CD14-positive monocyte (primary cell): Measurements from ENCODE around the gene RNASE7. TPM values are rescaled to one million over a fixed set of nuclear protein-coding genes. Genes with fewer than 3 reads are reported as not detected.

Experiments
- DNase-seq, 3 donors: peaks; one replicate each; pipeline ENCODE4 v3.0.0-alpha.2; 2011 to 2022
- H2AFZ ChIP-seq: 2 replicates; pipeline ENCODE4 v1.6.0; 2012; ENCODE audit warnings: mild to moderate bottlenecking, low read depth, low read length, inconsistent platforms; ENCODE audit not compliant: insufficient read depth, poor library complexity, severe bottlenecking
- H3K27ac ChIP-seq, 2 donors: 1 replicate in 1 of 2; 2 replicates in 1 of 2; pipeline ENCODE4 v1.5.1; 2012 to 2013; ENCODE audit warnings: low read length in 2 of 2, control low read depth in 1 of 2, inconsistent platforms in 1 of 2, low read depth in 1 of 2, mild to moderate bottlenecking in 1 of 2
- H3K27me3 ChIP-seq, 2 donors: one replicate each; pipeline versions ENCODE4 v1.6.0 to v1.6.1; 2011 to 2013; ENCODE audit warnings: low read length in 2 of 2; ENCODE audit not compliant: control insufficient read depth in 2 of 2, insufficient read depth in 2 of 2
- H3K36me3 ChIP-seq, 2 donors: replicated peaks in 1 of 2; 1 replicate in 1 of 2; 2 replicates in 1 of 2; pipeline versions ENCODE4 v1.5.1 to v1.6.1; 2012 to 2013; ENCODE audit warnings: low read length in 2 of 2, control low read depth in 1 of 2, inconsistent platforms in 1 of 2, mild to moderate bottlenecking in 1 of 2; ENCODE audit not compliant: insufficient read depth in 2 of 2, control insufficient read depth in 1 of 2
- H3K4me1 ChIP-seq, 2 donors: 1 replicate in 1 of 2; 2 replicates in 1 of 2; pipeline versions ENCODE4 v1.5.1 to v1.6.1; 2012 to 2013; ENCODE audit warnings: low read length in 2 of 2, control low read depth in 1 of 2, inconsistent platforms in 1 of 2, mild to moderate bottlenecking in 1 of 2, moderate library complexity in 1 of 2; ENCODE audit not compliant: insufficient read depth in 2 of 2, control insufficient read depth in 1 of 2
- H3K4me2 ChIP-seq: replicated peaks from 2 replicates; pipeline ENCODE3; 2012; ENCODE audit warnings: low read length, moderate library complexity, mild to moderate bottlenecking; ENCODE audit not compliant: poor library complexity, severe bottlenecking; ENCODE audit errors: extremely low read depth
- H3K4me3 ChIP-seq, 3 experiments: fragments of 200-600 bp in 1 of 3; sonication (generic) in 1 of 3; replicated peaks in 1 of 3; 1 replicate in 2 of 3; 2 replicates in 1 of 3; pipeline ENCODE4 v1.5.1; 2011 to 2013; ENCODE audit warnings: low read length in 3 of 3, mild to moderate bottlenecking in 3 of 3, control low read depth in 2 of 3, low read depth in 2 of 3, inconsistent platforms in 1 of 3, moderate library complexity in 1 of 3
- H3K79me2 ChIP-seq: 2 replicates; pipeline ENCODE4 v1.6.0; 2012; ENCODE audit warnings: mild to moderate bottlenecking, control low read depth, inconsistent platforms, low read length, moderate library complexity; ENCODE audit not compliant: insufficient read depth
- H3K9ac ChIP-seq: 2 replicates; pipeline ENCODE4 v1.6.0; 2017; ENCODE audit warnings: low read length, mild to moderate bottlenecking; ENCODE audit not compliant: insufficient read depth, poor library complexity, severe bottlenecking
- H3K9me3 ChIP-seq, 2 donors: replicated peaks in 1 of 2; 1 replicate in 1 of 2; 2 replicates in 1 of 2; pipeline versions ENCODE4 v1.5.1 to v1.6.1; 2012 to 2013; ENCODE audit warnings: low read length in 2 of 2, control low read depth in 1 of 2; ENCODE audit not compliant: control insufficient read depth in 1 of 2, insufficient read depth in 1 of 2
- H4K20me1 ChIP-seq: 2 replicates; pipeline ENCODE4 v1.6.0; 2012; ENCODE audit warnings: mild to moderate bottlenecking, low read length, control low read depth, moderate library complexity; ENCODE audit not compliant: insufficient read depth
- H3K27ac Mint-ChIP-seq, 7 donors: one replicate each; pipeline ENCODE4 v1.8.0; 2020; ENCODE audit warnings: mild to moderate bottlenecking in 7 of 7, mixed read lengths in 7 of 7, moderate library complexity in 6 of 7, inconsistent platforms in 2 of 7
- H3K27me3 Mint-ChIP-seq, 3 donors: one replicate each; pipeline ENCODE4 v1.8.0; 2021 to 2022; ENCODE audit warnings: low read depth in 3 of 3, mild to moderate bottlenecking in 3 of 3, mixed read lengths in 3 of 3, moderate library complexity in 3 of 3, inconsistent platforms in 1 of 3
- H3K36me3 Mint-ChIP-seq, 2 donors: one replicate each; pipeline ENCODE4 v1.8.0; 2020; ENCODE audit warnings: mixed read lengths in 2 of 2, inconsistent platforms in 1 of 2, mild to moderate bottlenecking in 1 of 2
- H3K4me1 Mint-ChIP-seq: one replicate; pipeline ENCODE4 v1.8.0; 2020; ENCODE audit warnings: mild to moderate bottlenecking, mixed read lengths
- H3K4me3 Mint-ChIP-seq, 2 donors: one replicate each; pipeline ENCODE4 v1.8.0; 2020; ENCODE audit warnings: mild to moderate bottlenecking in 2 of 2, mixed read lengths in 2 of 2, moderate library complexity in 1 of 2
- H3K9me3 Mint-ChIP-seq, 7 donors: one replicate each; pipeline ENCODE4 v1.8.0; 2020 to 2022; ENCODE audit warnings: mixed read lengths in 7 of 7, mild to moderate bottlenecking in 6 of 7, moderate library complexity in 6 of 7, inconsistent platforms in 2 of 7
- WGBS: methylation state at CpG from one replicate; pipeline ENCODE4 v1.1.5; 2013; ENCODE audit warnings: missing lambda C conversion rate; ENCODE audit not compliant: insufficient coverage; 5-methylcytosine and 5-hydroxymethylcytosine counted together
- intact Hi-C, 2 donors: fragments of 100-400 bp; cut with micrococcal nuclease; formaldehyde crosslinking; loops; one replicate each; pipeline versions ENCODE4 v1.15.0 to v1.15.1; 2023
- polyA plus RNA-seq, 3 donors: library from polyadenylated mRNA; depleted of rRNA in 1 of 3; unstranded in 2 of 3; stranded (reverse) in 1 of 3; fragments of 300-500 nt in 2 of 3; fragments of >200 nt in 1 of 3; fragmentation: Illumina TruSeq in 2 of 3; gene quantifications; 1 replicate in 2 of 3; 2 replicates in 1 of 3; pipeline ENCODE4 v1.2.3, GENCODE V29; 2012 to 2021
- TF ChIP-seq, protein P1 (sequence below): fragments of 200-600 bp; IDR thresholded peaks from one replicate; pipeline ENCODE4 v1.8.0; 2022; ENCODE audit warnings: antibody characterized with exemption, mild to moderate bottlenecking

Gene RNASE7
- polyA plus RNA-seq, 3 donors, result not detected

DNA sequence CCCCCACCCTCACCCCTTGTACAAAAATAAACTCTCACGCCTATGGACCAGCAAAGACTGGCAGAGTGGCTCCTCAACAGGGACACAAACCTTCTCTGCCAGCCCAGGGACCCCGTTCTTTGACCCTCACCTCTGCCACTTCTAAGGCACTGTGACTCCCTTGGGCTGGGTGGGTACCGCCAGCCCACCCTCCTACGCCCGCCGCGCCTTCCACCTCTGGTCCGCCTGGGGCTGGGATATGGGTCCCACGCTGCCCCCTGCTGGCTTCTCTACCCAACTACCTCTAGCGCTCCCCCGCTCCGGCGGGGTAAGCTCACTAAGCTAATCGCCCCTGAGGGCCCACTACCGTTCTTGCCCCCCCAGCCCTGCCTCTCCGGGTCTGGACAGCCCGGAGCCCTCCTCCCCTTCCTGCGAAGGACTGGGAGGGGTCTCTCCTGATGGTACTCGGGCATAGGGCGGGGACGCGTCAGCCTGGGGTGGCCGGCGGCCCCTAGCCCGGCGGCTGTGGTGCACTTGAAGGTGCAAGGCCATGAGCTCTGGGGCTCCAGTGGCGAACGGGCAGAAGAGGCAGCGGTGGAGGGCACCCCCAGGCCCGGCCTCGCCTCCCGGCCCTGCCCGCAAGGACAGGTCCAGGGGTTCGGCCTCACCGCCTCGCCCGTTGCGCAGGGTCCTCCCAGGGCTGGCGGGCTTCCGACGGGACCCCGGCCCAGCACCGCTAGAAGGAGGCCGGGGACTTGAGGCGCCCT is 48.2 kb downstream of the RNASE7 start:
- H3K27ac Mint-ChIP-seq, result peak overlapping the region in 5 of 7 donors; percentile 49 to 96 (median 63)
- peaks cover 27 to 38% of the 10 kb centered on the region in 2 donors for H3K4me1 ChIP-seq
- peaks cover 14 to 52% of the 10 kb centered on the region in 2 donors for H3K36me3 ChIP-seq
- peak overlapping the region in 1 of 2 donors; percentile 53 for H3K27ac ChIP-seq
- H2AFZ ChIP-seq, result no peak overlapping the region
- H3K4me1 Mint-ChIP-seq, result peaks cover 34% of the 10 kb centered on the region
- TF ChIP-seq, protein P1, sequence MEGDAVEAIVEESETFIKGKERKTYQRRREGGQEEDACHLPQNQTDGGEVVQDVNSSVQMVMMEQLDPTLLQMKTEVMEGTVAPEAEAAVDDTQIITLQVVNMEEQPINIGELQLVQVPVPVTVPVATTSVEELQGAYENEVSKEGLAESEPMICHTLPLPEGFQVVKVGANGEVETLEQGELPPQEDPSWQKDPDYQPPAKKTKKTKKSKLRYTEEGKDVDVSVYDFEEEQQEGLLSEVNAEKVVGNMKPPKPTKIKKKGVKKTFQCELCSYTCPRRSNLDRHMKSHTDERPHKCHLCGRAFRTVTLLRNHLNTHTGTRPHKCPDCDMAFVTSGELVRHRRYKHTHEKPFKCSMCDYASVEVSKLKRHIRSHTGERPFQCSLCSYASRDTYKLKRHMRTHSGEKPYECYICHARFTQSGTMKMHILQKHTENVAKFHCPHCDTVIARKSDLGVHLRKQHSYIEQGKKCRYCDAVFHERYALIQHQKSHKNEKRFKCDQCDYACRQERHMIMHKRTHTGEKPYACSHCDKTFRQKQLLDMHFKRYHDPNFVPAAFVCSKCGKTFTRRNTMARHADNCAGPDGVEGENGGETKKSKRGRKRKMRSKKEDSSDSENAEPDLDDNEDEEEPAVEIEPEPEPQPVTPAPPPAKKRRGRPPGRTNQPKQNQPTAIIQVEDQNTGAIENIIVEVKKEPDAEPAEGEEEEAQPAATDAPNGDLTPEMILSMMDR, result peak; percentile 74
- no peak overlapping the region for H3K4me2 ChIP-seq
- no peak overlapping the region for H3K9ac ChIP-seq
- H3K79me2 ChIP-seq, result peaks cover 5% of the 10 kb centered on the region
- WGBS, result 96% methylated on average over 44 of the region's 45 CpGs
- H3K4me3 ChIP-seq, result no peak overlapping the region
- intact Hi-C loops, result loop anchor here (2.0 to 10.0 kb wide), 3 partner anchors 76 to 406 kb away; partner anchors contain the start of genes ANG (in 1 of the 2) and RNASE4 (in 1 of the 2)
- peaks cover 12% of the 10 kb centered on the region for H4K20me1 ChIP-seq
- no peaks in the 10 kb centered on the region for H3K9me3 ChIP-seq
- H3K27me3 Mint-ChIP-seq, result peaks cover 0 to 3% (median 3%) of the 10 kb centered on the region in 3 donors
- H3K36me3 Mint-ChIP-seq, result peaks cover 35 to 56% of the 10 kb centered on the region in 2 donors
- peaks cover 0 to 4% (median 2%) of the 10 kb centered on the region in 7 donors for H3K9me3 Mint-ChIP-seq
- DNase-seq, result no peak
- no peak overlapping the region for H3K4me3 Mint-ChIP-seq
- no peaks in the 10 kb centered on the region for H3K27me3 ChIP-seq

DNA sequence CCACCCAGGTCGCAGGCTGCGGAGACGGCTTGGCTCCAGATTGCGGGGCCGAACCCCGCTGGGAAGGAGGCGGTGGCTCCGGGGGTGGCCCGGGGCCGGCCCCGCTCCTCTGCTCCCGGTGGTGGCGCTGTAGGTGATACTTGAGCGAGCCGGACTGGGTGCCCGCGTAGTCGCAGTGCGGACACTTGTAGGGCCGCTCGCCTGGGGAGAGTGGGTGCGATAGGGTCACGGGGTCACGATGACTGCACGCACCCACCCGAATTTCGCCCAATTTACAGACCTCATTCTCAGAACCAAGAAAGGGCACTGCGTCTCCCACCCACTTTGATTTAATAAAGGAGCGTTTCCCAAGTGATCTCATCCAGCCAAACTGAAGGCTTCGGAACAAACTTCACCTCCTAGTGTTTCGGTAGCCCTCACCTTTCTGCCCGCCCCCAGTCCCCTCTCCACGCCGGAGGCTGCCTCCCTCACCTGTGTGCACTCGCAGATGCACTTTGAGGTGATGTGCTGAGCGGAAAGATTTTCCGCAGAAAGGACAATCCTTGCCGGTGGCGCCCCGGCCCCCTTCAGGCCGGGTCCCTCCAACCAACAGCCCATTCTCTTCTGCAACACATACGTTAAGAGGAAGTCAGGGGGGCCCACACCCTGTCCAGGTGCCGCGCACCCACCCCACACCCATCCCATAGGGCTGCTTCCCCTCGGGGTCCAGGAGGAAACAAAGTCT is 48.9 kb downstream of the RNASE7 start:
- Histone ChIP-seq H3K4me1 (peaks cover 20 to 31% of the 10 kb centered on the region in 2 donors), H3K9ac (no peak overlapping the region), H3K27me3 (no peaks in the 10 kb centered on the region), H2AFZ (no peak overlapping the region), H3K36me3 (peaks cover 14 to 44% of the 10 kb centered on the region in 2 donors), H3K27ac (no peak overlapping the region), H4K20me1 (peaks cover 12% of the 10 kb centered on the region), H3K4me3 (no peak overlapping the region), H3K9me3 (no peaks in the 10 kb centered on the region), H3K79me2 (no peaks in the 10 kb centered on the region), H3K4me2 (no peak overlapping the region)
- H3K4me3 Mint-ChIP-seq, result no peak overlapping the region
- WGBS, result 94% methylated on average over 37 of the region's 45 CpGs
- peaks cover 27% of the 10 kb centered on the region for H3K4me1 Mint-ChIP-seq
- no peak for DNase-seq
- TF ChIP-seq, protein P1, result no peak
- H3K27me3 Mint-ChIP-seq, result no peaks in the 10 kb centered on the region
- peak overlapping the region in 5 of 7 donors; percentile 23 to 87 (median 59) for H3K27ac Mint-ChIP-seq
- H3K36me3 Mint-ChIP-seq, result peaks cover 28 to 48% of the 10 kb centered on the region in 2 donors
- intact Hi-C loops, result loop anchor here (2.0 to 10.0 kb wide), 3 partner anchors 76 to 406 kb away; partner anchors contain the start of genes ANG (in 1 of the 2) and RNASE4 (in 1 of the 2)
- H3K9me3 Mint-ChIP-seq, result peaks cover 0 to 4% (median 0%) of the 10 kb centered on the region in 7 donors
